Body of pancreas (tissue), 4 donors: ENCODE results near the gene C5orf63.

Source experiments
- CTCF ChIP-seq, 7 experiments: fragments of 450-650 bp in 4 of 7; fragments of 200-600 bp in 3 of 7; sonication (generic) in 3 of 7; IDR thresholded peaks; one replicate each; pipeline ENCODE4 v1.5.1; 2016 to 2019; ENCODE audit warnings: antibody characterized with exemption in 7 of 7
- POLR2A ChIP-seq, 3 donors: fragments of 450-650 bp; IDR thresholded peaks; one replicate each; pipeline ENCODE4 v1.6.1; 2016; ENCODE audit warnings: antibody characterized with exemption in 3 of 3, mild to moderate bottlenecking in 2 of 3

GRCh38 chr5:127011153-127011552 lies 62.1 kb downstream of the C5orf63 start:
- TF ChIP-seq CTCF (IDR thresholded peaks at IDR 0.05) = no peak
- TF ChIP-seq POLR2A (IDR thresholded peaks at IDR 0.05) = no peak
